Activated CD4-positive, CD25-positive, alpha-beta regulatory T cell treated with anti-CD3 and anti-CD28 coated beads, Interleukin-2, amount 50 U/mL, for 24 hours (primary cell): Measurements from ENCODE around the gene MT1B.
A peak's percentile ranks its signal among the peaks of the same experiment; 100 is the strongest.
"Not testable (repeated sequence)": the region's sequence is repeated elsewhere in the genome, so short reads cannot be mapped to it uniquely, and the experiment has no call there.

Experiments
- ATAC-seq, 2 donors: fragments of 150-1000 bp; cut with Tn5 transposase; one replicate each; pipeline ENCODE4 v1.10.0; 2021; ENCODE audit warnings: mild to moderate bottlenecking in 1 of 2, moderate library complexity in 1 of 2

MT1B gene

DNA sequence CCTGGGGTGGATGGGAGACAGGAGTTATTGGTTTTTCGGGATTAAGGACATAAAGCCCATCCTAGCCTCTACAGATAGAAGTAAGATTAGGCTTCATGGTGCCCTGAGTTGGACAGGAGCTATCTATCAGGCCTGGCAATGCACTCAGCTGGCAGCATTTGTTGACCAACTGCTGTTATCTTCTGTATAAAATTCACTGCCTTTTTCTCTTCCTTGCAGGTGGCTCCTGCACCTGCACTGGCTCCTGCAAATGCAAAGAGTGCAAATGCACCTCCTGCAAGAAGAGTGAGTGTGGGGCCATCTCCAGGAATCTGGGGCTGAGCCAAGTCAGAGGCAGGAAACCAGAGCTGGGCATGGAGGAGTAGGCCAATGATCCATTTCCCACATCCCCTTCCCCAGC is 12.6 kb upstream of the MT1B start:
- no peak for ATAC-seq

DNA sequence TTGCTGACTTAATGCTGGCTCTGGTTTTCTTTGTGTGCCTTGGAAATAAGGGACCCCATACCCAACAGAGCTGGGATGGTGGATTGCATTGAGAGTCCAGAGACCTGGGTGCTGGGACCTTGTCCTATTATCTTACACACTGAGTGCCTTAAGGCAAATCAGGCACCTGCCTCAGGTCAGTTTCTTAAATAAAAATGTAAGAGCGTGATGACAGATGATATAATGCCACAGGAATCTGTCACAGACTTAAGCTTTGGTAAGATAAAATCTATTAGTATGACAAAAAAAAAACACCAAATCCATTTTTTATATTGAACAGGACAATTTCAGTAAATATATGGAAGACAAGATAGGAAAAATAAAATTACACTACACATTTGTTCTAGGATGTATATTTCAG is 11.6 kb upstream of the MT1B start:
- no peak for ATAC-seq

DNA sequence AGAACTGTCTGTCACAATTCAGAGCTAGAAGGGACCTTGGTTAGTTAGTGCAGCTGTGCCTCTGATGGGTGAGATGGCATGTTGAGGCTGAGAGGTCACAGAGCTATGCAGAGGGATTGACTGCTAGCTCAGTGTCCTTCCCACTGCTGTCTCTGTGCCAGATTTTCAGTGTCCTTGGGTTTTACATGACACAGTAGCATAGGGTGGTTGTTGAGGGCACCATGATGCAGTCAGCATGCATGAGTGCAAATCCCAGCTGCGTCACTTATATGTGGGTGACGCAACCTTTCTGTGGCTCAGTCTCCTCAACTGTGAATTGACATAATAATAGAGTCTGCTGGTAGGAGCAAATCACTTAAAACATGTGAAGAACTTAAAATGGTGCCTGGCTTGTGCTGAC is 10.5 kb upstream of the MT1B start:
- ATAC-seq = no peak

DNA sequence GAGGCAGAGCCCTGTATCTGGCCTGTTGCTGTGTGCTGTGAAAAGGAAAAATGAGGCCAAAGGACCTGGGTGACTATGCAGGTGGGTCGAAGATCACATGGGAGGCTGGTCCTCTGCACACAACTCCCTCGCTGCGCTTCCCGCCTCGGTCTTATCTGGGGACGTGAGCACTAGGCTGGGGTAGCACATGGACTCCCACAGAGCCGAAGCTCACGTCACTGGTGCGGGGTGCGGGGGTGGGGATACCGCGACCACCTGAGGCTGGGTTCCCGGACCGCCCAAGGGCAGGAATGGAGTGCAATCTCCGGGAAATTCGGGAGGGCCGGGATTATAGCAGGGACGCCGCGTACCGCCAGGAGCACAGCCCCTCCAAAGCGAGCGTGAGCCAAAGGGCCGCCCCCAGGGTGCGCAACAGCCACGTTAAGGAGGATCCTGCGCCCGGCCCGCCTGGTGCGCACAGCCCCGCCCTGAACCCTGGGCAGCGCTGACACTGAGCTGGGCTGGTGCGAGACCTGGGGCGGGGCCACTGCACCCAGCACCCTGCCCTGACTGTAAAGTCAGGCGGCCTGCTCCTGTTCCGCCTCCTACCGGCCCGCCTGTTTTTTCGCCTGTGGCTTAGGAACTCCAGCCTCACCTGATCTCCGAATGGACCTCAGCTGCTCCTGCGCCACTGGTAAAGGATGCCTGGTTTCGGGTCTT is 8.5 kb upstream of the MT1B start:
- ATAC-seq = peak; percentile 99 to 100

DNA sequence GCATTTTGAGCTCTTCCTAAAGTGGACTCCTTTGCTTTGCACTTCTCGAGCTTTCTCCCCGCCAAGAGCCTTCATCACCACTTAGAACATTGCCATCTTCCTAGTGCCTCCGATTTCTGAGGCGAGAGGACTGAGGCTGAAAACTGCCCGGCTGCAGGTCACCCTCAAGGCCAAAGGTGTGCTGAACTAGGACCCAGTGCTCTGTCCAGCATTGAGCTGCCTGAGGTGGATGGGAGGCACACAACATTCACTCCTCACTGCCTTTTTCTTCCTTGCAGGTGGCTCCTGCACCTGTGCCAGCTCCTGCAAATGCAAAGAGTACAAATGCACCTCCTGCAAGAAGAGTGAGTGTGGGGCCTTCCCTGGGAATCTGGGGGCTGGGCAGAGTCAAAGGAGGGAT is 7.9 kb upstream of the MT1B start:
- ATAC-seq = no peak

DNA sequence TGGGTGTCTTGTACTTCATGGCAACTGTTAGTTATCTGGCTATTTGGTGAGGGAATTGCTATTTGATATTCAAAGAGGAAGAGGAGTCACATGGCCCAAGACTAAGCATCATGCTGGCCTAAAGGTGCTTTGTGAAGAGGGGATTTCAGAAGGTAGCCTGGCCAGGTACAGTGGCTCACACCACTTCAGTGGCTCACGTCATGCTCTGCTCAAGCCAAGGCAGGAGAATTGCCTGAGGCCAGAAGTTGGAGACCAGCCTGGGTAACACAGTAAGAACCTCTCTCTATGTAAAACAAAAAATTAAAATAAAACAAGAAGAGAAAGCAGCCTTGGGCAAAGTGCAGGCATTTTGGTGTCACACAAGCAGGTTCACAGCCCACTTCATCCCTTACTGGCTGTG is 6.4 kb upstream of the MT1B start:
- ATAC-seq = no peak

DNA sequence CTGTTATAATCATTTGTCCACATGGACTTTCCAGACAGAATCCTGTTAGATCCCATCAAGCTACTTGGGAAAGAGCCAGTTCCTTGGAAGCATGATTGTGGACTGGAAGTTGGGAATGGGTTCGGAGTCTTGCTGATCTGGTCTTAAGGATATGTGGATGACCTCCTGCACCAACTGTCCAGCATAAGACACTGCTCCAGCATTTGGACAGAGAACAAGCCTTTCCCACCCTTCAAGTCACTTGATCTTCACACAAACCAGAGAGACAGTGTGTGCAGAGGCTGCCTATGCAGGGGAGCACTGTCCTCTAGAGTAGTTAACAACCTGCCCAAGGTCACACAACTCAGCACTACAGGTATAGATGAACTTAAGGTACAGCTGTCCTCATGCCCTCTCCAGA is 5.8 kb upstream of the MT1B start:
- ATAC-seq = no peak

DNA sequence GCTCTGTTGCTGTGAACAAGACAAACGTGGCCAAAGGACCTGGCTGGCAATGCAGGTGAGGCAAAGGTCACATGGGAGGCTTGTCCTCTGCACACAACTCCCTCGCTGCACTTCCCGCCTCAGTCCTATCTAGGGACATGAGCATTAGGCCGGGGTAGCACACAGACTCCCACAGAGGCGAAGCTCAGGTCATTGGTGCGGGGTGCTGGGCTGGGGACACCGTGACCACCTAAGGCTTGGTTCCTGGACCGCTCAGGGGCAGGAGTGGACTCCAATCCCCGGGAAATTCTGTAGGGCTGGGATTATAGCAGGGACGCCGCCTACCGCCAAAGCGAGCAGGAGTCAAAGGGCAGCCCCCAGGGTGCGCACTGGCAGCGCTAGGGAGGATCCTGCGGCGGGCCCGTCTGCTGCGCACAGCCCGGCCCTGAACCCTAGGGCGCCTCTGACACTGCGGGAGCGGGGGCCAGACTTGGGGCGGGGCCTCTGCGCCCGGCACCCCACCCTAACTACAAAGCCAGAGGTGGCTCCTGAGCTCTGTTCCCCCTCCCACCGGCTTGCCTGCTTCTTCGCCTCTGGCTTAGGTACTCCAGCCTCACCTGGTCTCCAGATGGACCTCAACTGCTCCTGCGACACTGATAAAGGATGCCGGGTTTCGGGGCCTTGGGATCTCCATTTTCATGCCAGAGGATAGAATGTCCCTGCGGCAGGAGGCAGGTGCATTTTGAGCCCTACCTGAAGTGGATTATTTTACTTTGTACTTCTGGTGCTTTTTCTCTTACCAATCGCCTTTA is 3.9 kb upstream of the MT1B start:
- ATAC-seq = no peak

DNA sequence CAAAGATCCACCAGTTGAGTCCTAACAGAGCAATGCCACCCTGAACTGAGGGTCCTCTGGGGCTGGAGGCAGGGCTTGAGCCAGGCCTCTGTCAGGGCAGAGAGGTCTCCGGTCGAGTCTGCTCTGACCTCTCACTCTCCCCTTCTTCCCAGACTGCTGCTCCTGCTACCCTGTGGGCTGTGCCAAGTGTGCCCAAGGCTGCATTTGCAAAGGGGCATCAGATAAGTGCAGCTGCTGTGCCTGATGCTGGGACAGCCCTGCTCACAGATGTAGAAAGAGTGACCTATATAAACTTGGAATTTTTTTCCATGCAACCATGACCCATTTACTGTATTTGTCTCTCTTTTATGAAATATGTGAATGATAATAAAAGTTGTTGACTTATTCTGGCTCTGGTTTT is 2.4 kb upstream of the MT1B start:
- no peak for ATAC-seq

DNA sequence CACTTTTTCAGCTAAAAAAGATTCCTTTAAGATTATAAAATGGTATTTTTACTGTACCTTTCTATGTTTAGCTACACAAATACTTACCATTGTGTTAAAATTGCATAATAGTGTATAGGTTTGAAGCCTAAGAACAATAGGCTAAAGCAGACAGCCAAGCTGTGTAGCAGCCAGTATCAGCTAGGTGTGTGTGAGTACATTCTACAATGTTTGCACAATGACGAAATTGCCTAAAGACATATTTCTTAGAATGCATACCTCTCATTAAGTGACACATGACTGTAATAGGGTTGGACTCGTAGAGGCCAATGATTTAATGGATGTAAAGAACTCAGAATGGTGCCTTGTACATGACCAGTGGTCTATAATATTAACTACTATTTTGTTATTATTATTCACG is 1.9 kb upstream of the MT1B start:
- no peak for ATAC-seq

DNA sequence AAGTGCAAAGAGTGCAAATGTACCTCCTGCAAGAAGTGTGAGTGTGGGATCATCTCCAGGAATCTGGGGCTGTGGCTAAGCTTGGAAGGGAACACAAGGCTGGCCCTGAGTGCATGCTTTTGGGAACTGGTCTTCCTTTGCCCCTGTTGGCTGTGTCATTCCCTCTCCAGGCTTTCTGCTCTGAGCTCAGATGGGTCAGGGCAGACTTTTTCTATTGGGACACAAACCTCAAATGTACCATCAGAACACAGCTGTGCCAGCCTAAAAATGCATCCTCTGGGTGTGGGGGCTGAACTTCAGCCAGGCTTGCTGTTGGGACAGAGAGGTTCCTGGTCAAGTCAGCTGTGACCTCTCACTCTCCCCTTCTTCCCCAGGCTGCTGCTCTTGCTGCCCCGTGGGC is 914 bp downstream of the MT1B start:
- no peak for ATAC-seq

DNA sequence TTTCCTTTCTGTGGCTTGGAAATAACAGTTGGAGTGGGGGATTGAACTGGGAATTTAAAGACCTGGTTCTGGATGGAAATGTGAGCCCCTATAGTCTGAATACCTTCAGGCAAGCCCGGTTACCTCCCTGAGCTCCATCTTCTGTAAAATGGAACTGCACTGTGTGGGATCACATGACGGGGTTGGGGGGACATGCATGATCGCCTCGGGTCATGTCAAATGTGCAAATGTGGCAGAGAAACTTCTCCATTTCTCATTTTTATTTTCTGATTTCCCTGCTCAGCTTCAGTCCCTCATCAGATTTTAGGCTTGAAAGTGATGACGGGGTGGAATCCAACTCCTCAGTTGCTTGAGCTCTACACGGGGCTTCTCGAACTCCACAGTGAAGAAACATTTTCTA is 1.5 kb downstream of the MT1B start:
- no peak for ATAC-seq

DNA sequence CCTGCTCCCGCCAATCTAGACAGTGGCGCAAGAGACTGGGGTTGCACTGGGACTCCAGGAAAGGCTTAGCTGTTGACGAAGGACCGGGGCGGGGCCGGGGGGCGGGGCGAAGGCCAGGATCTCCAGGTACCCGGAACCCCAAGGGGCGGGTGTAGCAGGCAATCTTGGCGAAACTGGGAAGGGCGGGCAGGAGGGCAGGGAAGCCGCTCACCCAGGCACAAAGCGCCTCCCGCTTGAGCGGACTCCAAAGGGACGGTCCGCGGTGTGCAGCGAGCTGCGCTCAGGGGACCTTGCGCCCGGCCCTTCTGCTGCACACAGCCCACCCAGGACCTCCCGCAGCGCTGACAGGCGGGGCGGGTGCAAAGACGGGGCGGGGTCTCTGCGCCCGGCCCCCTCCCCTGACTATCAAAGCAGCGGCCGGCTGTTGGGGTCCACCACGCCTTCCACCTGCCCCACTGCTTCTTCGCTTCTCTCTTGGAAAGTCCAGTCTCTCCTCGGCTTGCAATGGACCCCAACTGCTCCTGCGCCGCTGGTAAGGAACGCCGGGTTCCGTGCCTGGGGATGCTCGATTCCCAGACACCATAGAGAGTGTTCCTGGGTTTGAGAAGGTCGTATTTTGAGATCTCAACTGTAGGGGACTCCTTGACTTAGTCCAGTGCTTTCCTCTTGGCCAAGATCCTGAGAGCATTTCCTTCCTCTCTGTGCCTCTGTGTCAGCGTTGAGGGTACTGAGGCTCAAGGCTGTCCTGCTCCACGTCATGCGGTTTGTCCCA is 6.1 kb downstream of the MT1B start, which contains the start of gene MT1F:
Gene MT1F (plus strand): TSS at position 405 of the 772 bp plus-strand sequence. CDS start 100 bp downstream, at position 505.
- peak; percentile 81 for ATAC-seq

DNA sequence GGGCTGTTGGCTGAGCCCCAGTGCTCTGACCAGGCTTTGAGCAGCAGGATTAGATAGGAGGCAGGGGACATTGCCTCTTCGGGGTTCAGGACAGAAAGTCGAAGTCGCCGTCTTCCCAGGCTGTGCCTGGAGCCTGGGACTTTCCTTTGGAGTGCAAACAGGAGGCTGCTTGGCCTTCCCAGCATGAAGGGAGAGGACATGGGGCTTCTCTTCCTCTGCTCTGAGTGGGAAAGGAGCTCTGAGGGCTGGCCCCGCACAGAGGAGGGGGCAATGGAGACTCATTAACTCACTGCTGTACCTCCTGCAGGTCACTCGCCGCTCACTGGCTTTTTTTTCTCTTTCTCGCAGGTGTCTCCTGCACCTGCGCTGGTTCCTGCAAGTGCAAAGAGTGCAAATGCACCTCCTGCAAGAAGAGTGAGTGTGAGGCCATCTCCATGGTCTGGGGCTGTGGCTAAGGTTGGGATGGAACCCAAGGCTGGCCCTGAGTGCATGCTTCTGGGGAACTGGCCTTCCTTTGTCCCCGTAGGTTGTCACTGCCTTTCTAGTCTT is 6.7 kb downstream of the MT1B start:
- no peak for ATAC-seq

DNA sequence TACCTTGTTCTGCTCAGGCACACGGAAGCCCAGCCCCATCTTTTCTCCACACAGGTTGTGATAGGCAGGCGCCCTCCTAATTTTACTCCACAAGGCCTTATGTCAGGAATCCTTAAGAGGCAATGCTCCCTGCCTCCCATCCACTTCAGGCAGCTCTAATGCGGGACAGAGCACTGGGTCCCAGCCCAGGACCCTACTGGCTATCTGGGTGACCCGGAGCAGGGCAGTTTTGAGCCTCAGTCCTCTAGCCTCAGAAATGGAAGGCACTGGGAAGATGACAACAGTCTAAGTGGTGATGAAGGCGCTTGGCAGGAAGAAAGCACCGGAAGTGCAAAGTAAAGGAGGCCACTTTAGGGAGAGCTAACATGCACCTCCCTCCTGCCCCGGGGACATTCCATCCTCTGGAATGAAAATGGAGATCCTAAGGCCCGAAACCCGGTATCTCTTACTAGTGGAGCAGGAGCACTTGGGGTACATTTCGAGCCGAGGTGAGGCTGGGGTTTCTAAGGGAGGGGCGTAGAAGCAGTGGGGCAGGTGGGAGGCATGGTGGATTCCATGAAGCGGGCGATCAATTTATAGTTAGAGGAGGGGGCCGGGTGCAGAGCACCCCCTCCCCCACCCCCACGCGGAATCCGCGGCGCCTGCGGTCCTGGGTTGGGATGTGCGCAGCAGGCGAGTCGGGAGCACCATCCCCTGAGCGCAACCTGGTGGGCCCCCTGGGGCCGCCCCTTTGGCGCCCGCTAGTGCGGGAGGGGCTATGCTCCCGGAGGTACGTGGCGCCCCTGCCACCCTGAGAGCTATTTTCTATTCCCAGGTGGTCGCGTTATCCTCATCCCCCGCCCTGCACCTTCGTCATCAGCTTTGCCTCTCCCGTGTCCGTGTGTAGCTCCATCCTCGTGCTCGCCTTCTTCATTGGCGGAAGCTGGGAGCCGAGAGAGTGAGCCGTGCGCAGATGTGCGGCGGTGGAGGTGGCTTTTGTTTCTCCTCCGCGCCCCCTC is 11.0 kb downstream of the MT1B start:
- peak; percentile 61 to 63 for ATAC-seq

DNA sequence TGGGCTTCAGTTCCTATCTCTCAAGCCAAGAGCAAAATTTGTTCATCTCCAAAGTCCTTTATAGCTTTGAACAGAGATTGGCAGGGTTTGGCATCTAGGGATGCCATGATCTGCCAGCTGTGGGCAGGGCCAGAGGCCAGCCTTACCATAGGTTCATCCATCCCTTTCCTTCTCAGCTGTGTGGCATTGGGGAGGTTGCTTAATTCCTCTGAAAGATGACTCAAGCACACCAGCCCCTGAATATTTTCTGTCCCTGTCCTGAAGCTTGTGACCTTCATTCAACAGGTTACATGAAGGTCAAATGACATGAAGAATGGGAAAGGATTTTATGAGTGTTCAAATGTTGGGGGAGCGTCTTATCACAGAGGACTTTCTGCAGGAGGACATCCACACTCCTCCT is 12.8 kb downstream of the MT1B start:
- no peak for ATAC-seq

DNA sequence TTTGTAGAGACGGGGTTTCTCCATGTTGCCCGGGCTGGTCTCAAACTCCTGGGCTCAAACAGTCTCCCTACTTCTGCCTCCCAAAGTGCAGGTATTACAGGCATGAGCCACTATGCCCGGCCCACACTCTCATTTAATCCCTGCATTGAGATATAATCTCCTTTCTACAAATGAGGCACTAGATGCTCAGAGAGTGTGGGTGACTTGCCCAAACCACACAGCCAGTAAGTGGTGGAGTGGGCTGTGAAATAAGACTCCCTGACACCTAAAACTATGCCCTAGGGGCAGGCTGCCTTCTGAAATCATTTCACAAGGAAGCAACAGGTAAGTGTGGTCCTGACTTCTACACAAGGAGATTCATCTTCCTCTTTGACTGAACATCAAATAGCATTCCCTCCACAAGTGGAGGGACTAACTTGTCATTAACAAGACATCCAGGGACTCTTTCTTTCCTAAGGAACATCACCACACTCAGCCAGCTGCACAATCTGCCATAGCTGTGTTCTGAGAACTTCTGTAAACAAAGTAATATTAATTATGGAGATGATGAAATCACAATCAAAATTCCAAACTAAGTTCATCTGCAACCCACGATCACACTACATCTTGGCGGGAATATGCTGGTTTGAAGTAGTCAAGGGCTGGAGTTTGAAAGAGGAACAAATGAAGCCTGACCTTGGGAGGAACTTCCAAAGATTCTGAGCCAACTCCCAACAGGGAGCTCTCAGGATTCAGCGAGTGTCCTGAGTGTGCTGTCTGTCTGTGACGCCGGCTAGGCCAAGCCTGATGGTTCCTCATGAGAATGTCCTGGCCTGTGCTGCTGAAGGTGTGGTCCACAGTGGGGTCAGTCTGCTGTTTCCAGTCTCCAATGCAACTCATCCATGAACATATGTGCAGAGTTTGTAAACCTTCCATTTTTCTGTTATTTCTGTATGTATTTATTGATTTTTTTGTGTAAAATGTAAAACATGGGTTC is 13.9 kb downstream of the MT1B start:
- ATAC-seq = not testable (repeated sequence)

DNA sequence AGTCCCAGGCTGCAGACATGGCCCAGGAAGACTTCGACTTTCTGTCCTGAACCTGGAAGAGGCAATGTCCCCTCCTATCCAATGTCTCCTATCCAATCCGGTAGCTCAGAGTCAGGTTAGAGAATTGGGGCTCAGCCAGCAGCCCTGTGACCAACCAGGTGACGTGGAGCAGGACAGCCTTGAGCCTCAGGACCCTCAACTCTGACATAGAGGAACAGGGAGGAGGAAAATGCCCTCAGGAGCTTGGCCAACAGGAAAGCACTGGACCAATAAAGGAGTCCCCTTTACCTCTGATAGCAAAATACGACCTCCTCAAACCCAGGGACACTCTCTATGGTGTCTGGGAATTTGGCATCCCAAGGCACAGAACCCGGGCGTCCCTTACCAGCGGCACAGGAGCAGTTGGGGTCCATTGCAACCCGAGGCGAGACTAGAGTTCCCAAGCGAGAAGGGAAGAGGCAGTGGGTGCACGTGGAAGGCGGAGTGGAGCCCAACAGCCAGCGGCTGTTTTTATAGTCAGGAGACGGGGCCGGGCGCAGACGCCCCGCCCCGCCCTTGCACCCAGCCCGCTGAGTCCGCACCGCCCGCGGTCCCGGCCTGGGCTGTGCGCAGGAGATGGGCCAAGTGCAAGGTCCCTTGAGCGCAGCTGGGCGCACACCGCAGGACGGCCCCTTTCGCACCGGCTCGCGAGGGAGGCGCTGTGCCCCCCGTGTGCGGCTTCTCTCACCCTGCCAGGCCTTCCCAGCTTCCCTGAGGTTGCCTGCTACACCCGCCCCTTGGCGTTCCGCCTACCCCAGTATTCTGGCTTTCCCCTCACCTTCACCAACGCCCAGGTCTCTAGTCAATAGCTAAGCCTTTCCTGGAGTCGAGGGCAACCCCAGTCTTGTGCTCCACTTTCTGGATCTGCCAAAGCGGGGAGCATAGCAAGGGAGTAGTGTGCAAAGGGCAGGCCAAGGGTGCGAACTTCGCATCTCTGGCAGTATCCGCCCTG is 16.2 kb downstream of the MT1B start, which contains the start of gene MT1G:
Gene MT1G (minus strand): TSS at position 485 of the 991 bp plus-strand sequence. CDS start 72 bp downstream, at position 413.
- peak; percentile 44 to 55 for ATAC-seq
